Panc1 (cell line): ENCODE measurements around the gene TTC38. TPM values are rescaled to one million over a fixed set of nuclear protein-coding genes. Genes with fewer than 3 reads are reported as not detected.

Experiments
- ATAC-seq: fragments of 200-7000 bp; cut with Tn5 transposase; 2 replicates; pipeline ENCODE4 v1.9.1; 2020; ENCODE audit warnings: mild to moderate bottlenecking, moderate library complexity
- BruUV-seq: library from RNA; stranded (reverse); fragments of 400-500 nt; replicated peaks from 2 replicates; lab custom pipeline; 2021; lab: Mats Ljungman, UMichigan
- CTCF ChIA-PET: fragments of 300-600 bp; sonication (Branson Sonifier 250); formaldehyde crosslinking; loops from one replicate; lab custom pipeline; 2022; ENCODE audit warnings: antibody characterized with exemption; lab: Charles Lee
- POLR2A ChIA-PET: fragments of 300-600 bp; sonication (Branson Sonifier 250); formaldehyde crosslinking; loops from one replicate; lab custom pipeline; 2022; ENCODE audit warnings: antibody characterized with exemption; lab: Charles Lee
- DNase-seq: peaks from one replicate; pipeline ENCODE4 v3.0.0-alpha.2; 2010; ENCODE audit warnings: low read depth, low spot score
- H3K27ac ChIP-seq: 2 replicates; pipeline ENCODE4 v1.5.1; 2011; ENCODE audit warnings: mild to moderate bottlenecking, low read length, inconsistent platforms
- H3K27me3 ChIP-seq: fragments of 200-500 bp; sonication (Bioruptor generic); 2 replicates; pipeline ENCODE4 v1.6.0; 2014; ENCODE audit warnings: low read length, inconsistent platforms; ENCODE audit not compliant: control insufficient read depth, insufficient read depth
- H3K36me3 ChIP-seq: fragments of 200-500 bp; sonication (Bioruptor generic); 2 replicates; pipeline ENCODE4 v1.5.1; 2014; ENCODE audit warnings: inconsistent platforms, mild to moderate bottlenecking, low read length, moderate library complexity; ENCODE audit not compliant: control insufficient read depth, insufficient read depth
- H3K4me1 ChIP-seq: 2 replicates; pipeline ENCODE4 v1.5.1; 2011; ENCODE audit warnings: inconsistent platforms, mild to moderate bottlenecking, low read length, moderate library complexity; ENCODE audit not compliant: control insufficient read depth, insufficient read depth
- H3K4me3 ChIP-seq, 2 experiments: 2 replicates each; pipeline ENCODE4 v1.5.1; 2011 to 2012; ENCODE audit warnings: low read depth in 2 of 2, low read length in 2 of 2, mild to moderate bottlenecking in 2 of 2, inconsistent platforms in 1 of 2, moderate library complexity in 1 of 2
- H3K9me3 ChIP-seq: fragments of 200-500 bp; sonication (Bioruptor generic); 2 replicates; pipeline ENCODE4 v1.5.1; 2014; ENCODE audit warnings: low read depth, mild to moderate bottlenecking, inconsistent platforms, low read length, moderate library complexity; ENCODE audit not compliant: control insufficient read depth, insufficient read depth
- CTCF ChIP-seq: fragments of 450-650 bp; IDR thresholded peaks from 2 replicates; pipeline ENCODE4 v1.5.1; 2017; ENCODE audit warnings: mild to moderate bottlenecking
- POLR2AphosphoS5 ChIP-seq: IDR thresholded peaks from 2 replicates; pipeline ENCODE4 v1.6.1; 2012; ENCODE audit warnings: mild to moderate bottlenecking, low read depth, low read length, moderate library complexity
- SIN3A ChIP-seq: IDR thresholded peaks from 2 replicates; pipeline ENCODE4 v1.6.1; 2012; ENCODE audit warnings: low read depth, mild to moderate bottlenecking, low read length, moderate library complexity, borderline replicate concordance; ENCODE audit not compliant: insufficient read depth
- TCF7L2 ChIP-seq: IDR thresholded peaks from 2 replicates; pipeline ENCODE4 v1.6.1; 2011; ENCODE audit warnings: mild to moderate bottlenecking, low read depth, low read length, inconsistent platforms
- in situ Hi-C: cut with HindIII; loops from 2 replicates; pipeline ENCODE4 v1.10.0; 2016; ENCODE audit warnings: low sequenced_read_pairs, low pct_unique_long_range_greater_than_20kb
- intact Hi-C: fragments of 100-400 bp; cut with micrococcal nuclease; formaldehyde crosslinking; loops from one replicate; pipeline ENCODE4 v1.10.0; 2022; ENCODE audit not compliant: unreplicated experiment
- total RNA-seq: library from RNA; stranded (reverse); gene quantifications from one replicate; pipeline ENCODE4 v1.2.1, GENCODE V29; 2021; ENCODE audit not compliant: unreplicated experiment
- TF ChIP-seq, protein P1 (sequence below), 2 experiments: IDR thresholded peaks; 2 replicates each; pipeline ENCODE4 v1.6.1; 2011 to 2012; ENCODE audit warnings: low read depth in 2 of 2, control low read depth in 1 of 2, low read length in 1 of 2, mild to moderate bottlenecking in 1 of 2, moderate library complexity in 1 of 2; ENCODE audit not compliant: insufficient read depth in 1 of 2

The TTC38 gene
- total RNA-seq, 1 experiment from 2014 or later, result 14.0 TPM

DNA sequence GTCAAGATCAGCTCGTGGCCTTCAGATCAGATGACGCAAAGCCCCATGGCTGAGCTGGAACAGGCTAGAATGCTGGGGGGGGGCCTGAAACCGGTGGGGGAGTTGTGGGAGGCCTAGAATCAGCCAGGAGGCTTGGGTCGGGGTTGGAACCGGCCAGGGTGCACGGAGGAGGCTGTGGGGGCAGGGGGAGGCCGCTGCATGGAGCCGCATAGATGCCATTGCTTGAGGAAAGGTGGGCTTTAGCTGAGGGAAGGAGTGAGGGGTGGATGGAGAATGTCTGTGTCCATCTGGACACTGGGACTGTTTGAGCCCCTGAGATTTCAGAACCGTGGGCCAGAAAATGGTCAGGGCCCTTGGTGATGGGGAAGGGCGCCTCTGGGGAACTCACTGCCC is 42.9 kb upstream of the TTC38 start:
- H3K4me3 ChIP-seq, result no peak overlapping the region
- no TSS peak for BruUV-seq
- TF ChIP-seq POLR2AphosphoS5, result no peak
- TF ChIP-seq, protein P1, sequence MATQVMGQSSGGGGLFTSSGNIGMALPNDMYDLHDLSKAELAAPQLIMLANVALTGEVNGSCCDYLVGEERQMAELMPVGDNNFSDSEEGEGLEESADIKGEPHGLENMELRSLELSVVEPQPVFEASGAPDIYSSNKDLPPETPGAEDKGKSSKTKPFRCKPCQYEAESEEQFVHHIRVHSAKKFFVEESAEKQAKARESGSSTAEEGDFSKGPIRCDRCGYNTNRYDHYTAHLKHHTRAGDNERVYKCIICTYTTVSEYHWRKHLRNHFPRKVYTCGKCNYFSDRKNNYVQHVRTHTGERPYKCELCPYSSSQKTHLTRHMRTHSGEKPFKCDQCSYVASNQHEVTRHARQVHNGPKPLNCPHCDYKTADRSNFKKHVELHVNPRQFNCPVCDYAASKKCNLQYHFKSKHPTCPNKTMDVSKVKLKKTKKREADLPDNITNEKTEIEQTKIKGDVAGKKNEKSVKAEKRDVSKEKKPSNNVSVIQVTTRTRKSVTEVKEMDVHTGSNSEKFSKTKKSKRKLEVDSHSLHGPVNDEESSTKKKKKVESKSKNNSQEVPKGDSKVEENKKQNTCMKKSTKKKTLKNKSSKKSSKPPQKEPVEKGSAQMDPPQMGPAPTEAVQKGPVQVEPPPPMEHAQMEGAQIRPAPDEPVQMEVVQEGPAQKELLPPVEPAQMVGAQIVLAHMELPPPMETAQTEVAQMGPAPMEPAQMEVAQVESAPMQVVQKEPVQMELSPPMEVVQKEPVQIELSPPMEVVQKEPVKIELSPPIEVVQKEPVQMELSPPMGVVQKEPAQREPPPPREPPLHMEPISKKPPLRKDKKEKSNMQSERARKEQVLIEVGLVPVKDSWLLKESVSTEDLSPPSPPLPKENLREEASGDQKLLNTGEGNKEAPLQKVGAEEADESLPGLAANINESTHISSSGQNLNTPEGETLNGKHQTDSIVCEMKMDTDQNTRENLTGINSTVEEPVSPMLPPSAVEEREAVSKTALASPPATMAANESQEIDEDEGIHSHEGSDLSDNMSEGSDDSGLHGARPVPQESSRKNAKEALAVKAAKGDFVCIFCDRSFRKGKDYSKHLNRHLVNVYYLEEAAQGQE (IDR thresholded peaks at IDR 0.05; ENCODE audit: insufficient read depth in 1 of 2, low read depth in 2 of 2, low read length in 1 of 2), result no peak

GRCh38 chr22:46225631-46226030 is 42.2 kb upstream of the TTC38 start:
- BruUV-seq, result no TSS peak

More for the DNA sequence above, 42.9 kb upstream of the TTC38 start:
- intact Hi-C loops (no loop called here), in situ Hi-C loops (no loop called here)
- Histone ChIP-seq H3K9me3 (no peaks in the 10 kb centered on the region), H3K27me3 (no peaks in the 10 kb centered on the region), H3K4me1 (no peaks in the 10 kb centered on the region), H3K27ac (no peak overlapping the region), H3K36me3 (no peaks in the 10 kb centered on the region)
- ChIA-PET POLR2A (interaction anchor here (0.6 kb wide), 1 partner anchor 58 kb away, joined by 3 read pairs; no protein-coding TSS in a partner anchor), CTCF (no interaction called here)
- ATAC-seq (no peak), DNase-seq (no peak)

More at GRCh38 chr22:46225631-46226030, 42.2 kb upstream of the TTC38 start:
- DNase-seq, result no peak
- H3K4me3 ChIP-seq, result no peak overlapping the region
- H3K9me3 ChIP-seq, result no peaks in the 10 kb centered on the region
- TF ChIP-seq CTCF (no peak), POLR2AphosphoS5 (no peak), SIN3A (no peak), TCF7L2 (no peak)
- TF ChIP-seq, protein P1 (IDR thresholded peaks at IDR 0.05; ENCODE audit: insufficient read depth in 1 of 2, low read depth in 2 of 2, low read length in 1 of 2), result no peak
- CTCF ChIA-PET, result no interaction called here
- H3K36me3 ChIP-seq, result no peaks in the 10 kb centered on the region
- H3K27ac ChIP-seq, result no peak overlapping the region
- in situ Hi-C loops (no loop called here), intact Hi-C loops (no loop called here)
- ATAC-seq, result no peak
- POLR2A ChIA-PET, result no interaction called here
- H3K27me3 ChIP-seq, result no peaks in the 10 kb centered on the region
- H3K4me1 ChIP-seq, result no peaks in the 10 kb centered on the region
